Karpas-422 (cell line): ENCODE results near the gene NFAT5. TPM values are rescaled to one million over a fixed set of nuclear protein-coding genes. Genes with fewer than 3 reads are reported as not detected.
"Not testable (repeated sequence)": the region's sequence is repeated elsewhere in the genome, so short reads cannot be mapped to it uniquely, and the experiment has no call there.

ENCODE experiments used
- DNase-seq: peaks from one replicate; pipeline ENCODE4 v3.0.0-alpha.2; 2015
- H2AFZ ChIP-seq: fragments of 200-600 bp; sonication (generic); 2 replicates; pipeline ENCODE4 v1.6.1; 2014; ENCODE audit warnings: antibody characterized with exemption, low read length, mixed read lengths
- H3K27ac ChIP-seq: fragments of 200-600 bp; sonication (generic); 2 replicates; pipeline ENCODE4 v1.5.1; 2014; ENCODE audit warnings: mild to moderate bottlenecking, low read length, moderate library complexity
- H3K27me3 ChIP-seq: fragments of 200-600 bp; sonication (generic); 2 replicates; pipeline ENCODE4 v1.6.1; 2014; ENCODE audit warnings: low read length, mixed read lengths
- H3K36me3 ChIP-seq: fragments of 200-600 bp; sonication (generic); 2 replicates; pipeline ENCODE4 v1.6.1; 2014; ENCODE audit warnings: low read length, mixed read lengths; ENCODE audit not compliant: insufficient read depth
- H3K4me1 ChIP-seq: fragments of 200-600 bp; sonication (generic); 2 replicates; pipeline ENCODE4 v1.6.1; 2014; ENCODE audit warnings: mild to moderate bottlenecking, low read length, mixed read lengths
- H3K4me2 ChIP-seq: fragments of 200-600 bp; sonication (generic); 2 replicates; pipeline ENCODE4 v1.6.1; 2014; ENCODE audit warnings: low read length, low read depth, mild to moderate bottlenecking; ENCODE audit not compliant: poor library complexity, severe bottlenecking
- H3K4me3 ChIP-seq: fragments of 200-600 bp; sonication (generic); 2 replicates; pipeline ENCODE4 v1.5.1; 2014; ENCODE audit warnings: mild to moderate bottlenecking, antibody characterized with exemption, low read length, mixed read lengths
- H3K79me2 ChIP-seq: fragments of 200-600 bp; sonication (generic); 2 replicates; pipeline ENCODE4 v1.6.1; 2014; ENCODE audit warnings: mild to moderate bottlenecking, low read length, mixed read lengths
- H3K9ac ChIP-seq: fragments of 200-600 bp; sonication (generic); 2 replicates; pipeline ENCODE4 v1.6.0; 2014; ENCODE audit warnings: low read length
- H3K9me2 ChIP-seq: fragments of 200-600 bp; sonication (generic), shearing (Covaris generic); replicated peaks from 2 replicates; pipeline ENCODE4 v1.6.0; 2014; ENCODE audit warnings: mild to moderate bottlenecking, low read length, moderate library complexity; ENCODE audit not compliant: insufficient read depth
- H3K9me3 ChIP-seq: fragments of 300-700, 200-600 bp; sonication (generic); 2 replicates; pipeline ENCODE4 v1.6.1; 2014; ENCODE audit warnings: low read length, mixed read lengths
- H4K20me1 ChIP-seq: fragments of 200-600 bp; sonication (generic); 2 replicates; pipeline ENCODE4 v1.6.1; 2014; ENCODE audit warnings: mild to moderate bottlenecking, antibody characterized with exemption, low read length, low read depth; ENCODE audit not compliant: insufficient read depth
- total RNA-seq: library from RNA; depleted of rRNA; stranded (reverse); fragments of >200 nt; shearing (Covaris generic); gene quantifications from 2 replicates; pipeline ENCODE4 v1.2.3, GENCODE V29; 2014; ENCODE audit warnings: low replicate concordance

Gene NFAT5
- total RNA-seq, 1 experiment from 2014 or later: 41.6 TPM

DNA sequence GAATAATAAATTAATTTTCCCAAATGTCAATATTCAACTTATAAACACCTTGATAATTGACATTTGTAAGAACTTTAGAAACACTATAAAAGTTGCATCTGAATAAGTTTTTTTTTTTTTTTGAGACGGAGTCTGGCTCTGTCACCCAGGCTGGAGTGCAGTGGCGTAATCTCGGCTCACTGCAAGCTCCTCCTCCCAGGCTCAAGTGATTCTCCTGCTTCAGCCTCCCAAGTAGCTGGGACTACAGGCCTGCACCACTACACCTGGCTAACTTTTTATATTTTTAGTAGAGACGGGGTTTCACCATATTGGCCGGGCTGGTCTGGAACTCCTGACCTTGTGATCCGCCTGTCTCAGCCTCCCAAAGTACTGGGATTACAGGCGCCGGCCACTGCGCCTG is 13.0 kb downstream of the NFAT5 start:
- not testable (repeated sequence) for H3K4me3 ChIP-seq, H3K27me3 ChIP-seq, H3K9me3 ChIP-seq, H3K9me2 ChIP-seq, H3K27ac ChIP-seq, DNase-seq, H3K4me2 ChIP-seq, H3K9ac ChIP-seq, H2AFZ ChIP-seq, H4K20me1 ChIP-seq, H3K36me3 ChIP-seq
- Histone ChIP-seq H3K4me1 (peaks cover 41% of the 10 kb centered on the region), H3K79me2 (peaks cover 93% of the 10 kb centered on the region)

DNA sequence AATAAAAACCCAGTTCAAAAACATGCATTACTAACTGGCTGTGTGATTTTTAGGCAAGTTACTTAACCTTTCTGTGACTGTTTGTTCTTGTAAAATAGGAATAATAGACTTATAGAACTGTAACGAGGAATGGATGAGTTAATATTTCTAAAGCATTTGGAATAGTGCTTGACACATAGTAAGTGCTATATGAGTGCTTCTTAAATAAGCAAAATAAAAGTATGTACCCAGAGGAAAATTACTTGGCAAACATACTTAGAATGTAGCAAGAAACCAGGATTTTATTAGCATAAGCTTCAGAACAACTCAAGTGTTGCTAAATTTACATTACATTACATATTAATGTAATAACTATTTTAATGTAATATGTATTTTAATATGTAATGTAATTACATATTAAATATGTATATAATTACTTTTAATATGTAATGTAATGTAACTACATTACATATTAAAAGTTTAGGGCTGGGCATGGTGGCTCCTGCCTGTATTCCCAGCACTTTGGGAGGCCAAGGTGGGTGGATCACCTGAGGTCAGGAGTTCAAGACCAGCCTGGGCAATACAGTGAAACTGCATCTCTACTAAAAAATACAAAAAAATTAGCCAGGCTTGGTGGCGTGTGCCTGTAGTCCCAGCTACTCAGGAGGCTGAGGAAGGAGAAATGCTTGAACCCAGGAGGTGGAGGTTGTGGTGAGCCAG is 14.2 kb downstream of the NFAT5 start:
- H3K27ac ChIP-seq: no peak overlapping the region
- no peaks in the 10 kb centered on the region for H3K27me3 ChIP-seq
- H3K4me3 ChIP-seq: no peak overlapping the region
- DNase-seq: no peak
- peaks cover 92% of the 10 kb centered on the region for H3K79me2 ChIP-seq
- H3K36me3 ChIP-seq: no peaks in the 10 kb centered on the region
- H3K4me1 ChIP-seq: peaks cover 41% of the 10 kb centered on the region
- H3K9me2 ChIP-seq: no peaks in the 10 kb centered on the region
- H3K9ac ChIP-seq: no peak overlapping the region
- H3K9me3 ChIP-seq: no peaks in the 10 kb centered on the region
- no peak overlapping the region for H2AFZ ChIP-seq
- H4K20me1 ChIP-seq: no peaks in the 10 kb centered on the region
- no peak overlapping the region for H3K4me2 ChIP-seq

DNA sequence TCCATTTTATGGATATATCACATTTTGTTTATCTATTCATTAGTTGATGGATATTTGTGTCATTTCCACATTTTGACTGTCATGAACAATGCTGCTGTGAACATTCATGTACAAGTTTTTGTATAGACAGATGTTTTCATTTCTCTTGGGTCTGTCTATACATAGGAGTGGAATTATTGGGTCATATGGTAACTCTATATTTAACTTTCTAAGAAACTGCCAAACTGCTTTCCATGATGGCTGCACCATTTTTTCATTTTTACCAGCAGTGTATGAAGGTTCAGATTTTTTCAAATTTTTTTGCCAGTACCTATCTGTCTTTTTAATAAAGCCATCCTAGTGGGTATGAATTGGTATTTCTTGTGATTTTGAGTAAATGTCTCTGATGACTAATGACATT is 15.5 kb downstream of the NFAT5 start:
- H3K36me3 ChIP-seq: no peaks in the 10 kb centered on the region
- H3K4me3 ChIP-seq: no peak overlapping the region
- peaks cover 93% of the 10 kb centered on the region for H3K79me2 ChIP-seq

GRCh38 chr16:69584493-69584892 is 18.7 kb downstream of the NFAT5 start:
- peaks cover 90% of the 10 kb centered on the region for H3K79me2 ChIP-seq
- H3K27me3 ChIP-seq, DNase-seq: not testable (repeated sequence)

More for the DNA sequence above, 15.5 kb downstream of the NFAT5 start:
- Histone ChIP-seq H3K27ac (no peak overlapping the region), H3K27me3 (no peaks in the 10 kb centered on the region), H3K9ac (no peak overlapping the region), H3K4me2 (no peak overlapping the region), H3K4me1 (peaks cover 36% of the 10 kb centered on the region), H2AFZ (no peak overlapping the region), H3K9me3 (no peaks in the 10 kb centered on the region), H4K20me1 (no peaks in the 10 kb centered on the region), H3K9me2 (no peaks in the 10 kb centered on the region)
- no peak for DNase-seq

GRCh38 chr16:69589434-69590269 is 23.9 kb downstream of the NFAT5 start:
- no peaks in the 10 kb centered on the region for H4K20me1 ChIP-seq
- H3K79me2 ChIP-seq: peaks cover 92% of the 10 kb centered on the region
- no peaks in the 10 kb centered on the region for H3K27me3 ChIP-seq
- H3K36me3 ChIP-seq: no peaks in the 10 kb centered on the region
- H3K4me1 ChIP-seq: peaks cover 3% of the 10 kb centered on the region; the same call in 1 of the 2 replicates
- H3K9me2 ChIP-seq: no peaks in the 10 kb centered on the region
- H3K9ac ChIP-seq: no peak overlapping the region
- no peaks in the 10 kb centered on the region for H3K9me3 ChIP-seq
- no peak overlapping the region for H2AFZ ChIP-seq
- no peak overlapping the region for H3K4me2 ChIP-seq
- H3K4me3 ChIP-seq: no peak overlapping the region
- DNase-seq: no peak
- H3K27ac ChIP-seq: peak overlapping the region; percentile 28; the same call in 1 of the 2 replicates

More at GRCh38 chr16:69584493-69584892, 18.7 kb downstream of the NFAT5 start:
- not testable (repeated sequence) for H4K20me1 ChIP-seq, H3K4me2 ChIP-seq, H3K9me3 ChIP-seq, H3K4me3 ChIP-seq, H3K36me3 ChIP-seq, H3K27ac ChIP-seq, H3K9ac ChIP-seq, H3K9me2 ChIP-seq, H2AFZ ChIP-seq
- H3K4me1 ChIP-seq: peaks cover 23% of the 10 kb centered on the region

DNA sequence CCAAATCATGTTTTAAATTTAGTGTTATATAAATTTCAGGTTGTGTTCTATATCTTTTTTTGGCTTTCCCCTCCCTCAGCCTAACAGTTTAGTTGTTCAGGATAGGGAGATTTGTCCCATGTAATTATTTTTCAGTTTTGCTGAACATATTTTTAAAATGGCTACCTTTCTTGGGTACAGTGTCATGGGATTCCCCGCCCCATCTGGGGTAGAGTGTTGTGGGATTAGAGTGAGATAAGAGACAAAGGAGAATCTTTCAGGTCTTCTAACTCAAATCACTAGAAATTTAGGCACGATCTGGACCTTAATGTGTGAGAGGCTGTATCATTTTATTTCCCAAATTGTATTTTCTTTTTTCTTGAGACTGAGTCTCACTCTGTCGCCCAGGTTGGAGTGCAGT is 24.8 kb downstream of the NFAT5 start:
- Histone ChIP-seq H3K9ac (no peak overlapping the region), H3K9me3 (no peaks in the 10 kb centered on the region), H3K27ac (no peak overlapping the region), H3K79me2 (peaks cover 96% of the 10 kb centered on the region), H4K20me1 (no peaks in the 10 kb centered on the region), H3K27me3 (no peaks in the 10 kb centered on the region), H3K4me2 (no peak overlapping the region), H3K9me2 (no peaks in the 10 kb centered on the region), H3K36me3 (no peaks in the 10 kb centered on the region), H3K4me1 (peaks cover 3% of the 10 kb centered on the region; the same call in 1 of the 2 replicates), H3K4me3 (no peak overlapping the region), H2AFZ (no peak overlapping the region)
- no peak for DNase-seq

- H4K20me1 ChIP-seq: no peaks in the 10 kb centered on the region
- peaks cover 97% of the 10 kb centered on the region for H3K79me2 ChIP-seq
- peaks cover 3% of the 10 kb centered on the region; the same call in 1 of the 2 replicates for H3K4me1 ChIP-seq
- H3K27ac ChIP-seq: no peak overlapping the region
- no peaks in the 10 kb centered on the region for H3K9me3 ChIP-seq
- no peaks in the 10 kb centered on the region for H3K27me3 ChIP-seq
- H3K9ac ChIP-seq: no peak overlapping the region
- no peaks in the 10 kb centered on the region for H3K36me3 ChIP-seq
- no peak overlapping the region for H2AFZ ChIP-seq
- DNase-seq: no peak
- H3K9me2 ChIP-seq: no peaks in the 10 kb centered on the region
- no peak overlapping the region for H3K4me2 ChIP-seq
- no peak overlapping the region for H3K4me3 ChIP-seq
Measured at GRCh38 chr16:69593751-69594255, 28.0 kb downstream of the NFAT5 start.
